GM12873 (cell line): Measurements from ENCODE around the gene SAPCD2.

Experiments used
- CTCF ChIP-seq: IDR thresholded peaks from 2 replicates; pipeline ENCODE4 v1.5.1; 2012; ENCODE audit warnings: low read depth, mild to moderate bottlenecking, moderate library complexity, low read length, control low read depth; ENCODE audit not compliant: insufficient read depth; ENCODE audit errors: missing control alignments

SAPCD2 gene

GRCh38 chr9:137082222-137082924, 12.0 kb upstream of the SAPCD2 start:
- no peak for TF ChIP-seq CTCF

- TF ChIP-seq CTCF = no peak
These were observed 10.1 kb upstream of the SAPCD2 start for GRCh38 chr9:137080260-137081122.

GRCh38 chr9:137079401-137079787, 9.0 kb upstream of the SAPCD2 start:
- TF ChIP-seq CTCF = no peak

- no peak for TF ChIP-seq CTCF
These were observed 8.5 kb upstream of the SAPCD2 start for GRCh38 chr9:137078701-137079400.

GRCh38 chr9:137077758-137078693, 7.7 kb upstream of the SAPCD2 start:
- no peak for TF ChIP-seq CTCF

GRCh38 chr9:137077010-137077747, 6.8 kb upstream of the SAPCD2 start, which contains the start of gene UAP1L1:
Gene UAP1L1 (plus strand): TSS chr9:137077517. CDS start chr9:137077533, 16 bp downstream.
- no peak for TF ChIP-seq CTCF
